Transverse colon (tissue), 4 donors: ENCODE results near the gene ITGB5.

Experiments used
- POLR2AphosphoS5 ChIP-seq, 3 donors: sonication (generic); formaldehyde crosslinking; IDR thresholded peaks; one replicate each; pipeline ENCODE4 v1.6.1; 2016; ENCODE audit warnings: antibody characterized with exemption in 3 of 3
- TF ChIP-seq, protein P1 (sequence below), 5 experiments: fragments of 200-600 bp in 3 of 5; fragments of 450-650 bp in 2 of 5; sonication (generic) in 3 of 5; IDR thresholded peaks; 1 replicate in 2 of 5; 2 replicates in 3 of 5; pipeline ENCODE4 v1.5.1; 2016 to 2017; ENCODE audit warnings: antibody characterized with exemption in 5 of 5, inconsistent platforms in 3 of 5, mild to moderate bottlenecking in 2 of 5, moderate library complexity in 1 of 5

DNA sequence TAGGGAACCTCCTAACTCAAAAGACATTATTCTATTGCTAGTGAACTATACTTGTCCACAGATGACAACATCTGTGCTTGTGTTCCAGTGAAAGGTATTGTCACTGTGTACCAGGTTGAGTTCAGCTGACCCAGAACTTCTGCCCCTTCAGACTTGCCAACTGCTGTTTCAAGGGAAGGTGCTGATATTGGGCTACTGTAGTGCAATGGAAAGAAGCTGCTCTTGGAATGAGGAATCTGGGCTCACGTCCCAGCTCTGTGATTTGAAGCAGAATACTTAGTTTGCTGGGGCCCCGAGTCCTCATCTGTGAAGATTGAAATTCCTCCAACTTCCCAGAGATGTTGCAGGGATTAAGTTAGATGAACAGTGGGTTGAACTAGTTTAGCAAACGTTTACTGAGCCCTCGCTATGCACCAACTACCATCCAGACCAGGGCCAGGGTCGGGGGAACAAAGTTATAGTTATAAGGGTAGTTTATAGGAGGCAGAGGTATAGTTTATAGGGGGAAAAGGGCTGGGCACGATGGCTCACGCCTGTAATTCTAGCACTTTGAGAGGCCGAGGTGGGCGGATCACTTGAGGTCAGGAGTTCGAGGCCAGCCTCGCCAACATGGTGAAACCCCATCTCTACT is 172.8 kb downstream of the ITGB5 start:
- no peak for TF ChIP-seq POLR2AphosphoS5 (IDR thresholded peaks at IDR 0.05)
- TF ChIP-seq, protein P1, sequence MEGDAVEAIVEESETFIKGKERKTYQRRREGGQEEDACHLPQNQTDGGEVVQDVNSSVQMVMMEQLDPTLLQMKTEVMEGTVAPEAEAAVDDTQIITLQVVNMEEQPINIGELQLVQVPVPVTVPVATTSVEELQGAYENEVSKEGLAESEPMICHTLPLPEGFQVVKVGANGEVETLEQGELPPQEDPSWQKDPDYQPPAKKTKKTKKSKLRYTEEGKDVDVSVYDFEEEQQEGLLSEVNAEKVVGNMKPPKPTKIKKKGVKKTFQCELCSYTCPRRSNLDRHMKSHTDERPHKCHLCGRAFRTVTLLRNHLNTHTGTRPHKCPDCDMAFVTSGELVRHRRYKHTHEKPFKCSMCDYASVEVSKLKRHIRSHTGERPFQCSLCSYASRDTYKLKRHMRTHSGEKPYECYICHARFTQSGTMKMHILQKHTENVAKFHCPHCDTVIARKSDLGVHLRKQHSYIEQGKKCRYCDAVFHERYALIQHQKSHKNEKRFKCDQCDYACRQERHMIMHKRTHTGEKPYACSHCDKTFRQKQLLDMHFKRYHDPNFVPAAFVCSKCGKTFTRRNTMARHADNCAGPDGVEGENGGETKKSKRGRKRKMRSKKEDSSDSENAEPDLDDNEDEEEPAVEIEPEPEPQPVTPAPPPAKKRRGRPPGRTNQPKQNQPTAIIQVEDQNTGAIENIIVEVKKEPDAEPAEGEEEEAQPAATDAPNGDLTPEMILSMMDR (IDR thresholded peaks at IDR 0.05) = no peak
